ENCODE results near the gene KDM1A.

DNA sequence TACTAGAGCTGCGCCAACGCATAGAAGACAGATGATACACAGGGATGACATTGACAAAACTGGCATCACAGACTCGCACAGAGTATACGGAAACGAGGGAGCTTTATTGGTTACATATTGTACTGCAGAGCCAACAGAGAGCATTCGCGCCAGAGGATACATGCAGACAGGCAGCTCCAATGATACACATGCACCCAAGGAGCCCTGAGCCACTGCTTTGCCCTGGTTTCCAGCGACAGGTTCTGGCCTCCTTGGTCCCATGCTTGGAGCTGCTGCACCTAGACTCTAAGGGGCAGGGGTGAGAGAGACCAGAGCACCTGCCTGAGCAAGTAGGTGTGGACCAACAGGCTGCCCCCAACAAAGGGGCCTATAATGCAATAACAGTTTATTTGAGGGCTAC lies 65.6 kb downstream of the KDM1A start:
- TF ChIP-seq, protein P1, sequence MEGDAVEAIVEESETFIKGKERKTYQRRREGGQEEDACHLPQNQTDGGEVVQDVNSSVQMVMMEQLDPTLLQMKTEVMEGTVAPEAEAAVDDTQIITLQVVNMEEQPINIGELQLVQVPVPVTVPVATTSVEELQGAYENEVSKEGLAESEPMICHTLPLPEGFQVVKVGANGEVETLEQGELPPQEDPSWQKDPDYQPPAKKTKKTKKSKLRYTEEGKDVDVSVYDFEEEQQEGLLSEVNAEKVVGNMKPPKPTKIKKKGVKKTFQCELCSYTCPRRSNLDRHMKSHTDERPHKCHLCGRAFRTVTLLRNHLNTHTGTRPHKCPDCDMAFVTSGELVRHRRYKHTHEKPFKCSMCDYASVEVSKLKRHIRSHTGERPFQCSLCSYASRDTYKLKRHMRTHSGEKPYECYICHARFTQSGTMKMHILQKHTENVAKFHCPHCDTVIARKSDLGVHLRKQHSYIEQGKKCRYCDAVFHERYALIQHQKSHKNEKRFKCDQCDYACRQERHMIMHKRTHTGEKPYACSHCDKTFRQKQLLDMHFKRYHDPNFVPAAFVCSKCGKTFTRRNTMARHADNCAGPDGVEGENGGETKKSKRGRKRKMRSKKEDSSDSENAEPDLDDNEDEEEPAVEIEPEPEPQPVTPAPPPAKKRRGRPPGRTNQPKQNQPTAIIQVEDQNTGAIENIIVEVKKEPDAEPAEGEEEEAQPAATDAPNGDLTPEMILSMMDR (IDR thresholded peaks at IDR 0.05): no peak
- no peak for TF ChIP-seq ZFX (IDR thresholded peaks at IDR 0.05; ENCODE audit: borderline replicate concordance)
